GM19238 (cell line): ENCODE results near the gene HDAC5.
"Not testable (repeated sequence)": the region's sequence is repeated elsewhere in the genome, so short reads cannot be mapped to it uniquely, and the experiment has no call there.

Experiments used
- DNase-seq: peaks from one replicate; pipeline ENCODE4 v3.0.0; 2011; ENCODE audit warnings: low spot score; ENCODE audit not compliant: insufficient read length

Gene HDAC5

GRCh38 chr17:44123356-44124117, at the start of gene HDAC5:
Gene HDAC5 (minus strand): TSS chr17:44123641. CDS start chr17:44117515, 6,126 bp downstream.
- peak; percentile 96 for DNase-seq

GRCh38 chr17:44171931-44172455, 48.6 kb upstream of the HDAC5 start:
- DNase-seq: no peak

- no peak for DNase-seq
Measured at GRCh38 chr17:44170499-44171201, 47.2 kb upstream of the HDAC5 start, which contains the start of gene ASB16. Gene ASB16 (plus strand): TSS chr17:44170704. CDS start chr17:44170790, 86 bp downstream.

GRCh38 chr17:44170135-44170498, 46.7 kb upstream of the HDAC5 start:
- no peak for DNase-seq

- no peak for DNase-seq
Measured at GRCh38 chr17:44167181-44167861, 43.9 kb upstream of the HDAC5 start.

GRCh38 chr17:44164476-44164875, 41.0 kb upstream of the HDAC5 start:
- DNase-seq: no peak

- no peak for DNase-seq
Measured at GRCh38 chr17:44159519-44160210, 36.2 kb upstream of the HDAC5 start.

GRCh38 chr17:44155488-44155887, 32.0 kb upstream of the HDAC5 start:
- DNase-seq: no peak

GRCh38 chr17:44152875-44153274, 29.4 kb upstream of the HDAC5 start:
- no peak for DNase-seq

GRCh38 chr17:44149750-44150329, 26.4 kb upstream of the HDAC5 start:
- DNase-seq: no peak

GRCh38 chr17:44149066-44149465, 25.6 kb upstream of the HDAC5 start:
- not testable (repeated sequence) for DNase-seq

- DNase-seq: no peak
Measured at GRCh38 chr17:44147812-44148211, 24.4 kb upstream of the HDAC5 start.

- no peak for DNase-seq
Measured at GRCh38 chr17:44146375-44147346, 23.2 kb upstream of the HDAC5 start.

GRCh38 chr17:44144966-44145739, 21.7 kb upstream of the HDAC5 start:
- DNase-seq: no peak

- not testable (repeated sequence) for DNase-seq
Measured at GRCh38 chr17:44143921-44144320, 20.5 kb upstream of the HDAC5 start.

GRCh38 chr17:44137891-44138709, 14.7 kb upstream of the HDAC5 start:
- DNase-seq: no peak

- DNase-seq: no peak
Measured at GRCh38 chr17:44134752-44135568, 11.5 kb upstream of the HDAC5 start.
